IPS-18a (cell line): Measurements from ENCODE around the gene AGPAT1.

Source experiments
- H3K27ac ChIP-seq: one replicate; pipeline ENCODE4 v1.5.1; 2013; ENCODE audit warnings: low read length
- H3K27me3 ChIP-seq: one replicate; pipeline ENCODE4 v1.6.1; 2013; ENCODE audit warnings: mild to moderate bottlenecking, low read length; ENCODE audit not compliant: control insufficient read depth, insufficient read depth
- H3K36me3 ChIP-seq: one replicate; pipeline ENCODE4 v1.6.1; 2013; ENCODE audit warnings: low read depth, low read length; ENCODE audit not compliant: control insufficient read depth
- H3K4me1 ChIP-seq: one replicate; pipeline ENCODE4 v1.6.1; 2013; ENCODE audit warnings: low read depth, low read length; ENCODE audit not compliant: control insufficient read depth
- H3K4me3 ChIP-seq: one replicate; pipeline ENCODE4 v1.5.1; 2013; ENCODE audit warnings: low read length
- H3K9ac ChIP-seq: one replicate; pipeline ENCODE4 v1.6.1; 2013; ENCODE audit warnings: mild to moderate bottlenecking, low read length, moderate library complexity
- H3K9me3 ChIP-seq: one replicate; pipeline ENCODE4 v1.6.1; 2013; ENCODE audit warnings: low read depth, low read length; ENCODE audit not compliant: control insufficient read depth

AGPAT1 gene

DNA sequence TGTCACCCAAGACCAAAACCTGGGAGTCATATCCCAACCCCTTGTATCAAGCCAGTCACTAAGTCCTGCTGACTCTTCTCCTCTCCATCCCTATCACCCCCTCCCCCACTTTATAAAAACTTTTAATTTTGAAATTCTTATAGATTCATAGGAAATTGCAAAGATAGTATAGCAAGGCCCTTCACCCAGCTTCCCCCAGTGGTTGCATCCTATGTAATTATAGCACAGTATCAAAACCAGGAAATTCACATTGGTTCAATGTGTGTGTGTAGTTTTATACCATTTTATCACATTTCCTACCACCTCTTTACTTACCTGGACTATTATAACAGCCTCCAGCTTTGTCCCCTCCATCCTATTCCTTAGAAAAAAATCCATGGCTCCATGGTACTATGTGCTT lies 17.8 kb downstream of the AGPAT1 start:
- peaks cover 29% of the 10 kb centered on the region for H3K36me3 ChIP-seq
- peaks cover 5% of the 10 kb centered on the region for H3K4me1 ChIP-seq
- peaks cover 2% of the 10 kb centered on the region for H3K27me3 ChIP-seq
- H3K9me3 ChIP-seq, result no peaks in the 10 kb centered on the region
- no peak overlapping the region for H3K9ac ChIP-seq
- H3K4me3 ChIP-seq, result no peak overlapping the region
- H3K27ac ChIP-seq, result no peak overlapping the region

DNA sequence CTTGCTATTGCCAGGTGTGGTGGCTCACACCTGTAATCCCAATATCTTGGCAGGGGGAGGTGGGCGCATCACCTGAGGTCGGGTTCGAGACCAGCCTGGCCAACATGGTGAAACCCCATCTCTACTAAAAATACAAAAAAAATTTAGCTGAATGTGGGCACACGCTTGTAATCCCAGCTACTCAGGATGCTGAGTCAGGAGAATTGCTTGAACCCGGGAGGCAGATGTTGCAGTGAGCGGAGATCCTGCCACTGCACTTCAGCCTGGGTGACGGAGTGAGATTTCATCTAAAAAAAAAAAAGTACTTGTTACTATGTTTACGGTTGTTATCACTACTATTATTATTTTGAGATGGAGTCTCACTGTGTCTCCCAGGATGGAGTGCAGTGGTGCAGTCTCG lies 19.0 kb downstream of the AGPAT1 start:
- H3K27ac ChIP-seq, result no peak overlapping the region
- no peak overlapping the region for H3K9ac ChIP-seq
- no peaks in the 10 kb centered on the region for H3K9me3 ChIP-seq
- H3K4me1 ChIP-seq, result peaks cover 16% of the 10 kb centered on the region
- H3K4me3 ChIP-seq, result no peak overlapping the region
- H3K36me3 ChIP-seq, result peaks cover 23% of the 10 kb centered on the region
- peaks cover 14% of the 10 kb centered on the region for H3K27me3 ChIP-seq

DNA sequence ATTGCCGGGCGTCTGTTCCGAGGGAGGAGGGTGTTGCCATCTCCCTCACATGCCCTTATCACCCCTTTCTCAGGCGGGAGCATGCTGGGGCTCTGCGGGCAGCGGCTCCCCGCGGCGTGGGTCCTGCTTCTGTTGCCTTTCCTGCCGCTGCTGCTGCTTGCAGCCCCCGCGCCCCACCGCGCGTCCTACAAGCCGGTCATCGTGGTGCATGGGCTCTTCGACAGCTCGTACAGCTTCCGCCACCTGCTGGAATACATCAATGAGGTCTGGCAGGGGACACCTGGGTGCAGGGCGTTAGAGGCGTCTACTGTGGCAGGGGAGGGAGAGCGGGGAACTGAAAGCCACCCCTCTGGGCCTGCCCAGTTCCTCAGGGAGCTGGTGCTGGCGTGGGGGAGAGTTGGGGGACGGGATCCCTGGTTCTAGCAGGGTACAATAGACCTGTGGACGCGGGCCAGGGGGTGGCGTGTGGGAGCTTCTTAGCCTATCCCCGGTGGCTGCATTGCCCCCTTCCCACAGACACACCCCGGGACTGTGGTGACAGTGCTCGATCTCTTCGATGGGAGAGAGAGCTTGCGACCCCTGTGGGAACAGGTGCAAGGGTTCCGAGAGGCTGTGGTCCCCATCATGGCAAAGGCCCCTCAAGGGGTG lies 21.2 kb downstream of the AGPAT1 start:
- peak overlapping the region; percentile 98 for H3K4me3 ChIP-seq
- peaks cover 23% of the 10 kb centered on the region for H3K4me1 ChIP-seq
- H3K9ac ChIP-seq, result peak overlapping the region; percentile 95
- H3K36me3 ChIP-seq, result peaks cover 23% of the 10 kb centered on the region
- no peak overlapping the region for H3K27ac ChIP-seq
- no peaks in the 10 kb centered on the region for H3K9me3 ChIP-seq
- peaks cover 32% of the 10 kb centered on the region for H3K27me3 ChIP-seq

DNA sequence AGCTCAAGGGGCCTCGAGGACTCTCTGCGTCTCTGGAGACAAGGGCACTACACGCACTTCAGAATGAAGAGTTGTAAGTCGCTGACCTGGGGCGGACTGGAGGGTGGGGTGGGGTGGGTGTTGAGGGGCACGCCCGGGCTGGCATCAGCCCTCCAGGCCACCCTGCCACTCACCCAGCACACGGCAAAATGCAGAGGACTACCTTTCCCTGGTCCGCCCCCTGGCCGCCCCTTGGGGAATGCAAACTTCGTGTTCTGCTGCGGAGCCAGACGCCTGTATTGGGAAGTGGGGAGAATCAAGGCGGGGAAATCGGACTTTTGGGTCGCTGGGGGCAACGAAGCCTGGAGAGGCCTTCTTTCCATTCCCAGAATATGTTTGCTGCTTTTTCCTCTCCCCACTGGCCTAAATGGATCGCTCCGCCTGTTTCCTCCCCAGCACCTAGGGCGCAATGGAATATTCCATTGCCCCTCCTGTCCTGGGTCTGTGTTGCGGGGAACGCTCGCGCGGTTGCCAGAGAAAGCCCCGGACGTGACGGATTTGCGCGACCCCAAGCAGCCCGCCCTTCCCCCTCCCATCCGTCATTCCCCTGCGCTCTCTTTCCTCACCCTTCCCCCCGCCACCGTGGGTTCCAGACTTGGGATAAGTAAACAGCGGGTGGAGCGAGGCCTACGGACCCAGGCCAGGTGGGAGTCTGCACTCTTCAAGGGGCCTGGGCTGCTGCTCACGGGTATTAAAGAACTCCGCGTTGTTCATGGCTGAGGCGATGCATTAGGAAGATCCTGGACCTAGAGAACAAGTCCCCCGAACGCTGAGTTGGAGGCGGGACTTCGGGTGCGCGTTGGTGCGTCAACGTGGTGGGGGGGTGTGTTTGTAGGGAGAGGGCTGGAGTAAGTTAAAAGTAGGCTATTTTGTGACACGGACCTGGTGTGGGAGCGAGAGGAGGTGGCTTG lies 22.0 kb downstream of the AGPAT1 start, which contains the start of gene PPT2:
TSS of gene PPT2 (plus strand) at position 578 of the 950 bp plus-strand sequence. CDS start 454 bp downstream, outside the sequence.
- peak within 1 kb of the TSS; percentile 98 for H3K4me3 ChIP-seq
- H3K4me1 ChIP-seq, result peaks cover 23% of the 10 kb centered on the region
- H3K9me3 ChIP-seq, result no peaks in the 10 kb centered on the region
- H3K27me3 ChIP-seq, result peaks cover 35% of the 10 kb centered on the region
- peak within 1 kb of the TSS; percentile 95 for H3K9ac ChIP-seq
- H3K36me3 ChIP-seq, result peaks cover 23% of the 10 kb centered on the region
- peak within 1 kb of the TSS; percentile 96 for H3K27ac ChIP-seq

DNA sequence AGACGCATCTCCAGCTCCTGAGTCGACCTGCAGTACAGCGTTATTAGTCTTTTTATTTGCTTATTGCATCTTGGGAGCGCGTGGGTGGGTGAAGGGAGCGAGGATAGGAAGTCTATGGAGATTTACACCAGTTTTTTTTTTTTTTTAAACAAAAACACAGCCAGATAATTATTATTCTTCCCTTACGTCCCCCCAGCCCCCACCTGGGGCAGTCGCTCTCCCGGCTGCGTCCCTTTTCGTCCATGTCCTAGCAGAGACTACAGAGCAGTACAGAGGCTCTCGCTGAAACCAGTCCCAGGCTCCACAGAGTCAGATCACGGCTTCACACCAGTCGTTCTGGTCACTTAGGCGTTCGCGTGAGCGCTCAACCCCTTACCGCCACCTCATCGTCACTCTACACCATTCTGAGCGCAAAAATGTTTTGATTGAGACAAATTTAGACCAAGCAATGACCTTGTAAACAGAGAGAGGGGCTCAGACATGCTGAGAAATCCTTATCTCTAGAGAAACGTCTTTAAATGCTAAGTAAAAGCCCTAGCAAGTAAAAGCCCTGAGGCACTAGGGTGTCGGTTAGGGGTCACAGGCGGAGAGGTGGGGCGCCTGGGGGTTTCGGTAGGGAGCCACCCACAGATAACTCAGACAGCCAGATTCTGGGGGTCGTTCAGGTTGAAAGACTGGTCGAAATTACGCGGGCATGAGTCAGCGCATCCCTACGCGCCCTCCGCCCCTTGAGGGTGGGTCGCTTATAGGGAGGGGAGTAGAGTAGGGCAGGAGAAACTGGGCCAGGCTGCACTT lies 22.9 kb downstream of the AGPAT1 start:
- H3K27me3 ChIP-seq, result peaks cover 35% of the 10 kb centered on the region
- H3K4me3 ChIP-seq, result peak overlapping the region; percentile 98
- H3K27ac ChIP-seq, result peak overlapping the region; percentile 85
- peak overlapping the region; percentile 95 for H3K9ac ChIP-seq
- no peaks in the 10 kb centered on the region for H3K9me3 ChIP-seq
- H3K4me1 ChIP-seq, result peaks cover 23% of the 10 kb centered on the region
- peaks cover 15% of the 10 kb centered on the region for H3K36me3 ChIP-seq

DNA sequence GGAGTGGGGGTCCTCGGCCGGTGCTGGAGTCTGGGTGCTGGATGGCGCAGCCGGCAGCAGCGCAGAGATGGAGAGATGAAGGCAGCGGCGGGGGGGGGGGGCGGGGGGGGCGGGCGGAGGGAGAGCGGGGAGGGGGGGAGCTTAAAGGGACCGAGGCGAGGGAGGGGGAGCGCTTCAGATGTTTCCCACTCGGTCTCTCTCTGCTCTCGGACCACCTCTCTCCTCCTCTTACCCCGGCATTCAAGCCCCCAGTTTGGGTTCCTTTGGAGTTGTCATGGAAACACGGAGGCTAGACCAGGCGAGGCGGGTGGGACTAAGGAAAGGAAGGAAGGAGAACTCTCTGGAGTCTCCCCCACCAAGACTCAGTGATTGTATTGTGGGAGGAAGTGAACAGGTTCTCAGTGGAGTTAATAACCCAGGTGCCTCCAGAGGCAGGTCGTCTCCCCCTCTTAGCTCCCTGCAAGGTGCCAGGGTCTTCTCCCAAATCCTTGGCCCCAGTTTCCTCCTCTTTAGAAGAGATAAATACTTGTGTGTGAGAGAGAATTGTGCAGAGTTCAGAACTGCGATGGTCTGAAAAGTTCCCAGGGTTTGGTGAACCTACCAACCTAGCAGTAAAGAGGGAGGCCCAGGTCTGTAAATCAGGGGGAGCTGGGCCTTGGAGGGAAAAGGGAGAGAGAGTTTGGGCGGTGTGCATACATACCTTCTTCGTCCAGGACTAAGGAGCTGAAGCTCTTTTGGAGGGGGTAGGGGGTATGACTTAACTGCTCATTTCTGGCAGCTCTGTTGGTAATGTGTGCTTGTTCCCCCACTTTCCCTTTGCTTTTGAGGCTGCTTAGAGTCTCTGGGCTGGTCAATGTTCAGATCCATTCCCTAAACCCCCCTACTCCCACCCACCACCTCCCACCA lies 23.8 kb downstream of the AGPAT1 start, which contains the start of gene PRRT1:
TSS of gene PRRT1 (minus strand) at position 77 of the 906 bp plus-strand sequence. CDS start 112 bp downstream, outside the sequence.
- Histone ChIP-seq H3K27me3 (peaks cover 35% of the 10 kb centered on the region), H3K9me3 (no peaks in the 10 kb centered on the region), H3K9ac (peak within 1 kb of the TSS; percentile 95), H3K4me1 (peaks cover 23% of the 10 kb centered on the region), H3K4me3 (peak within 1 kb of the TSS; percentile 98), H3K36me3 (peaks cover 7% of the 10 kb centered on the region), H3K27ac (no peak within 1 kb of the TSS)

DNA sequence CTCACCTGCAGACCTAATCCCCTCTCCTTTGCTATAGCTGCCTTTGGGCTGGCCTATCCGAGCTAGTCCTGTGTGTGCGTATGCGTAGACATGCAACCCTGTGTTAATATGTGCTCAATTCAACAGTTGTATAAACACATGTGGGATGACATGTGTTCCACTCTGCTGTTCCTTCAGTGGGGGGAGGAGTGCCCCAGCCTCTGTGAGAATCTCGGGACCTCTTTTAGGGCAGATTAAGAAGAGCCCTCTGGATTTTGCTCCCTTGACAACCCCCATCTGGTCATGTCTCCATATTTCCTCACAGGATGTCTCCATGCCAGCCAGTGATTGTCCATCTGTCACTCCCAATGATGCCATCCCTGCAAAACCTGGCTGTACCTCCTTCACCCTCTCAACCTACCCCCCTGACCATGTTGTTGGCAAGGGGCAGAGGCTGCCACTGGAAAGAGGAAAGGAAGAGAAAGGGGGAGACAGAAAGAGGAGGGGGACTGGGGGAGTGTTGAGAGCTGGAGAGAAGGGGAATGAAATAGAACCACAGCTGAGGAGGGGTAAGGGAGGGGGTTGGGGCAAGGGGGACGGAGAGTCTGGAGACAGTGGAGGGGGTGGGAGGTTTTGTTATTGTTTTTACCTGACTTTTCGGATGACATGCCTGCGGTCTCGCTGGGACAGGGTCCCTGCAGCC lies 24.6 kb downstream of the AGPAT1 start:
- peaks cover 35% of the 10 kb centered on the region for H3K27me3 ChIP-seq
- H3K9me3 ChIP-seq, result no peaks in the 10 kb centered on the region
- no peak overlapping the region for H3K27ac ChIP-seq
- peaks cover 5% of the 10 kb centered on the region for H3K36me3 ChIP-seq
- no peak overlapping the region for H3K9ac ChIP-seq
- peaks cover 27% of the 10 kb centered on the region for H3K4me1 ChIP-seq
- peak overlapping the region; percentile 47 for H3K4me3 ChIP-seq

DNA sequence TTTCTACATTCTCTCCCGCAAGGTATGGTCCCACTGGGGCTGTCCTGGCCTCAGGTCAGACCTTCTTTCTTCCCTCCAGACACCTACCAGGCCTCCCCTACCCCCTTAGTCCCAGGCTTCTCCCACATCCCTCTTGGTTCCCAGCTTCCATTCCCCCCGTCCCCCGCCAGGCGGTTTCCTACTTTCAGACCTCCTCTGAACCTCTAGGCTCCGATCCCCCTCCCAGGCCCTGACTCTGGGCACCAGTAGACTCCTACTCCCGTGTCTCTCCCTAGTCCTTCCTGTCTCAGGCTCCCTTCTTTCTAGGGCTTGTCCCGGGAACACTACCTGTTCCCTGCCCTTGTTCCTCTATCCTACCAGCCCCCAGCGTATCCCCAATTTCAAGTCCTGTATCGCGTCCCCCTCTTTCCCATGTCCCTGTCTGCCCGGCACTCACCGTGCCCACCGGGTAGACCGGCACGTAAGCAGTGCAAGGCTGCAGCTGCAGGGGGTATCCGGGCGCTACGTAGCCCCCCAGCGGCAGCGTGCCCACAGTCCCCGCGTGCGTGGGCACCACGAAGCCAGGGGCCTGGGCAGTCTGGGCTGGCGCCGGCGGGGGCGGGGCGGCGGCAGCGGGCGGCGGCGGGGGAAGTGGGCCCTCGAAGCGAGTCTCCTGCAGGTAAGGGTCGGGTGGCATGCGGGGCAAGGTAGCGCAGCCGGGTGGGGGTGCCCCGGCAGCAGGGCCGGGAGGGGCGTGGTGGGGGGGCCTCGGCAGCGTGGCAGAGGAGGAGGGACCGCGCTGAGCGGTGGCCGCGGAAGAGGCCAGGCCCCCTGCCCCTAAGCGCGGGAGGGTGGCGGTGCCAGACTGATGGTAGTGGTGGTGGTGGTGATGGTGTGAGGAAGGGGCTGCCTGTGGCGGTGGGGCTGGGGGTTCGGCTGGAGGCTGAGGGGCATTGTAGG lies 25.7 kb downstream of the AGPAT1 start:
- H3K4me3 ChIP-seq, result peak overlapping the region; percentile 47
- peaks cover 27% of the 10 kb centered on the region for H3K4me1 ChIP-seq
- no peak overlapping the region for H3K27ac ChIP-seq
- H3K9ac ChIP-seq, result no peak overlapping the region
- peaks cover 35% of the 10 kb centered on the region for H3K27me3 ChIP-seq
- no peaks in the 10 kb centered on the region for H3K36me3 ChIP-seq
- H3K9me3 ChIP-seq, result no peaks in the 10 kb centered on the region

DNA sequence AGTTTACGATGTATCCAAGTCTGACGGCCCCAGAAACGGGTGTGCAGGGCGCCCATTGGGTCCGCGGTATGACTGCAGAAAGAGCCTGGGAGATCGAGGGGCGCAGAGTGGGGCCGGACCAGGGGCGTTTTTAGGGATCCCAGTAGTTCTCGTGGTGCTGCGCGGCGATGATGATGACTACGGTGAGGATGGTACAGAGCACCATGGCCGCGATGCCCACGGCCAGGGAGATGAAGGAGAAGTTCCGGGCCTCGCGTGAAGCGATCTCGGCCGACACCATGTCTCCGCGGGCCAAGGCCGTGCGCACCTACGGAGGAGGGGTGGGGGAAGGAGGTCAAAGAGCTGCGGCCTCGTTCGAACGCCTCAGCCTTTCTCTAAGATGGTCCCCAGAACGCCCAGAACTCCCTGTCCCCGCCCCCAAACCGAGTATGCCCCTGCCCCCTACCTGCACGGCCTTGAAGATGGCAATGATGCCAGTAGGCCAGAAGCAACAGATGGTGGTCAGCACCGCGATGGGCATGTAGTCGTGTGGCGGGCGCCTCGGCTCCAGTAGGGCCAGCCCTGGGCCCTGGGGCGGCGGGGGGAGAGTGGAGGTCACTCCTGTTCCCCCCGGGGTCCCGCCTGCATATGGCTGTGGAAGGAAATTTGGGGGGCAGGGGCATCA lies 26.7 kb downstream of the AGPAT1 start:
- H3K9me3 ChIP-seq, result no peaks in the 10 kb centered on the region
- no peaks in the 10 kb centered on the region for H3K36me3 ChIP-seq
- H3K27ac ChIP-seq, result no peak overlapping the region
- H3K9ac ChIP-seq, result no peak overlapping the region
- peaks cover 24% of the 10 kb centered on the region for H3K4me1 ChIP-seq
- peaks cover 35% of the 10 kb centered on the region for H3K27me3 ChIP-seq
- H3K4me3 ChIP-seq, result no peak overlapping the region
